Endothelial cell of umbilical vein (primary cell): ENCODE results near the gene KCNMB2. TPM values are rescaled to one million over a fixed set of nuclear protein-coding genes. Genes with fewer than 3 reads are reported as not detected.

Experiments
- BruUV-seq: library from RNA; stranded (reverse); fragments of 400-500 nt; replicated peaks from 2 replicates; lab custom pipeline; 2021; lab: Mats Ljungman, UMichigan
- CTCF ChIA-PET: fragments of 300-600, 350-600 bp; sonication (Branson Sonifier 250); formaldehyde crosslinking; loops from one replicate; lab custom pipeline; 2021; ENCODE audit warnings: antibody characterized with exemption, inconsistent platforms; lab: Charles Lee
- POLR2A ChIA-PET: fragments of 300-600, 350-600 bp; sonication (Branson Sonifier 250); formaldehyde crosslinking; loops from one replicate; lab custom pipeline; 2021; ENCODE audit warnings: antibody characterized with exemption, inconsistent platforms; lab: Charles Lee
- DNase-seq: peaks from one replicate; pipeline ENCODE4 v3.0.0-alpha.2; 2011; ENCODE audit warnings: low read depth, low spot score
- FAIRE-seq: peaks from 2 replicates; lab custom pipeline; 2011; peaks lifted over from hg19 to GRCh38; lab: Jason Lieb, UNC
- H2AFZ ChIP-seq: 2 replicates; pipeline ENCODE4 v1.6.0; 2012; ENCODE audit warnings: low read depth, low read length, control low read depth, inconsistent platforms
- H3K27ac ChIP-seq: 2 replicates; pipeline ENCODE4 v1.5.1; 2011; ENCODE audit warnings: low read depth, mild to moderate bottlenecking, control low read depth, low read length, moderate library complexity; ENCODE audit not compliant: insufficient read depth
- H3K27me3 ChIP-seq, 2 experiments: 2 replicates each; pipeline versions ENCODE4 v1.6.0 to v1.6.1; 2011; ENCODE audit warnings: low read length in 2 of 2, mixed read lengths in 1 of 2; ENCODE audit not compliant: control insufficient read depth in 2 of 2, insufficient read depth in 2 of 2
- H3K36me3 ChIP-seq, 2 experiments: 2 replicates in 1 of 2; 3 replicates in 1 of 2; pipeline ENCODE4 v1.5.1; 2011; ENCODE audit warnings: low read length in 2 of 2, mild to moderate bottlenecking in 1 of 2, moderate library complexity in 1 of 2; ENCODE audit not compliant: control insufficient read depth in 2 of 2, insufficient read depth in 2 of 2; ENCODE audit errors: extremely low read depth in 1 of 2
- H3K4me1 ChIP-seq: 3 replicates; pipeline ENCODE4 v1.5.1; 2011; ENCODE audit warnings: mild to moderate bottlenecking, low read length; ENCODE audit not compliant: control insufficient read depth, insufficient read depth; ENCODE audit errors: extremely low read depth
- H3K4me2 ChIP-seq: 2 replicates; pipeline ENCODE4 v1.6.1; 2011; ENCODE audit warnings: low read length, control low read depth, mixed read lengths; ENCODE audit not compliant: insufficient read depth
- H3K4me3 ChIP-seq, 3 experiments: fragments of 200-600 bp in 1 of 3; sonication (generic), shearing (Covaris generic) in 1 of 3; replicated peaks in 1 of 3; 2 replicates each; pipeline ENCODE4 v1.5.1; 2011 to 2016; ENCODE audit warnings: control low read depth in 3 of 3, low read length in 3 of 3, mild to moderate bottlenecking in 2 of 3, inconsistent platforms in 1 of 3, low read depth in 1 of 3, moderate library complexity in 1 of 3; ENCODE audit not compliant: insufficient read depth in 1 of 3
- H3K79me2 ChIP-seq: 2 replicates; pipeline ENCODE4 v1.6.0; 2012; ENCODE audit warnings: low read length, inconsistent platforms; ENCODE audit not compliant: control insufficient read depth, insufficient read depth
- H3K9ac ChIP-seq: replicated peaks from 2 replicates; pipeline ENCODE3; 2011; ENCODE audit warnings: low read length, control low read depth; ENCODE audit not compliant: insufficient read depth; ENCODE audit errors: extremely low read depth
- H3K9me1 ChIP-seq: replicated peaks from 3 replicates; pipeline ENCODE4 v1.6.0; 2011; ENCODE audit warnings: mild to moderate bottlenecking, low read length; ENCODE audit not compliant: control insufficient read depth, insufficient read depth; ENCODE audit errors: extremely low read depth
- H3K9me3 ChIP-seq: replicated peaks from 2 replicates; pipeline ENCODE4 v1.5.1; 2012; ENCODE audit warnings: low read length, inconsistent platforms; ENCODE audit not compliant: control insufficient read depth, insufficient read depth
- H4K20me1 ChIP-seq: replicated peaks from 2 replicates; pipeline ENCODE3; 2011; ENCODE audit warnings: mild to moderate bottlenecking, low read length; ENCODE audit not compliant: control insufficient read depth, insufficient read depth; ENCODE audit errors: extremely low read depth
- CTCF ChIP-seq, 2 donors: IDR thresholded peaks; 1 replicate in 1 of 2; 2 replicates in 1 of 2; pipeline ENCODE4 v1.5.1; 2011; ENCODE audit warnings: low read length in 2 of 2, mild to moderate bottlenecking in 2 of 2, moderate library complexity in 2 of 2, control low read depth in 1 of 2, inconsistent platforms in 1 of 2, low read depth in 1 of 2; ENCODE audit not compliant: insufficient read depth in 1 of 2; ENCODE audit errors: extremely low read depth in 1 of 2
- EZH2 ChIP-seq: IDR thresholded peaks from 2 replicates; pipeline ENCODE4 v1.6.1; 2012; ENCODE audit warnings: borderline replicate concordance, low read depth, mild to moderate bottlenecking, moderate library complexity, low read length, inconsistent platforms; ENCODE audit not compliant: severe bottlenecking
- FOS ChIP-seq: IDR thresholded peaks from 2 replicates; pipeline ENCODE4 v1.6.1; 2011; ENCODE audit warnings: mild to moderate bottlenecking, low read length, moderate library complexity, borderline replicate concordance; ENCODE audit not compliant: insufficient read depth
- GATA2 ChIP-seq: IDR thresholded peaks from 2 replicates; pipeline ENCODE4 v1.7.0; 2011; ENCODE audit warnings: low read depth, mild to moderate bottlenecking, moderate library complexity, mixed read lengths, low read length; ENCODE audit not compliant: insufficient read length, insufficient read depth
- JUN ChIP-seq: IDR thresholded peaks from 2 replicates; pipeline ENCODE4 v1.6.1; 2011; ENCODE audit warnings: borderline replicate concordance, low read depth; ENCODE audit not compliant: insufficient read length, insufficient read depth
- MAX ChIP-seq: IDR thresholded peaks from 2 replicates; pipeline ENCODE4 v1.6.1; 2011; ENCODE audit not compliant: insufficient read depth, insufficient read length
- MYC ChIP-seq: IDR thresholded peaks from one replicate; pipeline ENCODE4 v1.6.1; 2011; ENCODE audit warnings: mild to moderate bottlenecking, low read depth, low read length
- POLR2A ChIP-seq: IDR thresholded peaks from 2 replicates; pipeline ENCODE4 v1.6.1; 2012; ENCODE audit warnings: low read depth, mild to moderate bottlenecking, control low read depth, low read length
- POLR2AphosphoS5 ChIP-seq: IDR thresholded peaks from 2 replicates; pipeline ENCODE4 v1.6.1; 2012; ENCODE audit warnings: low read depth, mild to moderate bottlenecking, control low read depth, low read length, moderate library complexity; ENCODE audit not compliant: insufficient read depth
- dilution Hi-C: fragments of 300-500 bp; cut with MboI; formaldehyde crosslinking; loops from one replicate; pipeline ENCODE4 v1.15.0; 2019; ENCODE audit warnings: low sequenced_read_pairs; ENCODE audit not compliant: extremely low pct_ligation_motif_present
- intact Hi-C: fragments of 100-400 bp; cut with micrococcal nuclease; formaldehyde crosslinking; loops from one replicate; pipeline ENCODE4 v1.10.0; 2022
- polyA plus RNA-seq, 4 experiments: library from polyadenylated mRNA; depleted of rRNA in 3 of 4; stranded (reverse) in 3 of 4; unstranded in 1 of 4; fragments of >200 nt; gene quantifications; 2 replicates each; pipeline versions ENCODE4 v1.2.1 to v1.2.3, GENCODE V29; 2011 to 2012; ENCODE audit warnings: missing spikeins in 1 of 4
- total RNA-seq: library from RNA; stranded (reverse); gene quantifications from 2 replicates; pipeline ENCODE4 v1.2.3, GENCODE V29; 2021

KCNMB2 gene
- total and polyA plus RNA-seq, 2 donors (not counting 3 experiments of a cell fraction or from before 2014, with no cell fraction given) = not detected

- DNase-seq (no peak), FAIRE-seq (no peak)
- TF ChIP-seq CTCF (IDR thresholded peaks at IDR 0.05; ENCODE audit: extremely low read depth in 1 of 2, insufficient read depth in 1 of 2, low read depth in 1 of 2, low read length in 2 of 2) (no peak), POLR2AphosphoS5 (no peak), MYC (no peak), POLR2A (no peak), JUN (no peak), MAX (no peak), FOS (no peak), GATA2 (no peak), EZH2 (no peak)
- BruUV-seq = no TSS peak
- Histone ChIP-seq H3K36me3 (no peaks in the 10 kb centered on the region), H3K4me1 (no peaks in the 10 kb centered on the region), H3K9ac (no peak overlapping the region), H3K9me1 (no peaks in the 10 kb centered on the region), H3K79me2 (no peaks in the 10 kb centered on the region), H3K9me3 (no peaks in the 10 kb centered on the region), H3K27ac (no peak overlapping the region), H3K4me2 (no peak overlapping the region), H3K27me3 (no peaks in the 10 kb centered on the region), H3K4me3 (no peak overlapping the region), H2AFZ (no peak overlapping the region), H4K20me1 (no peaks in the 10 kb centered on the region)
- intact Hi-C loops = no loop called here
- CTCF ChIA-PET = no interaction called here
- POLR2A ChIA-PET = no interaction called here
- dilution Hi-C loops = no loop called here
Measured at GRCh38 chr3:178658694-178659325, 122.6 kb downstream of the KCNMB2 start.
